ENCODE data around the gene TSC2.

TSC2 gene

GRCh38 chr16:2081201-2082084, 33.7 kb downstream of the TSC2 start:
- no peak for TF ChIP-seq REST (IDR thresholded peaks at IDR 0.05; ENCODE audit: low read depth)

- TF ChIP-seq RAD21 (IDR thresholded peaks at IDR 0.05; ENCODE audit: low read depth) = peak; percentile 36
- no peak for TF ChIP-seq YY1 (IDR thresholded peaks at IDR 0.05; ENCODE audit: low read depth)
These were observed 34.6 kb downstream of the TSC2 start for GRCh38 chr16:2082171-2082982.

- TF ChIP-seq RAD21 (IDR thresholded peaks at IDR 0.05; ENCODE audit: low read depth) = no peak
- TF ChIP-seq FOXM1 (IDR thresholded peaks at IDR 0.05; ENCODE audit: borderline replicate concordance, low read depth) = no peak
- no peak for TF ChIP-seq YY1 (IDR thresholded peaks at IDR 0.05; ENCODE audit: low read depth)
- no peak for TF ChIP-seq CEBPB (IDR thresholded peaks at IDR 0.05)
- TF ChIP-seq REST (IDR thresholded peaks at IDR 0.05; ENCODE audit: low read depth) = no peak
- TF ChIP-seq TAF1 (IDR thresholded peaks at IDR 0.05; ENCODE audit: low read depth) = no peak
- no peak for TF ChIP-seq ZBTB7A (IDR thresholded peaks at IDR 0.05; ENCODE audit: low read depth)
- TF ChIP-seq TEAD4 (IDR thresholded peaks at IDR 0.05) = no peak
- TF ChIP-seq EP300 (IDR thresholded peaks at IDR 0.05; ENCODE audit: borderline replicate concordance) = no peak
These were observed 35.2 kb downstream of the TSC2 start for GRCh38 chr16:2082983-2083364.

- no peak for TF ChIP-seq EP300 (IDR thresholded peaks at IDR 0.05; ENCODE audit: borderline replicate concordance)
- TF ChIP-seq ZBTB7A (IDR thresholded peaks at IDR 0.05; ENCODE audit: low read depth) = no peak
- TF ChIP-seq USF1 (IDR thresholded peaks at IDR 0.05) = no peak
- no peak for TF ChIP-seq TCF12 (IDR thresholded peaks at IDR 0.05; ENCODE audit: low read depth)
- no peak for TF ChIP-seq FOXM1 (IDR thresholded peaks at IDR 0.05; ENCODE audit: borderline replicate concordance, low read depth)
- TF ChIP-seq REST (IDR thresholded peaks at IDR 0.05; ENCODE audit: low read depth) = no peak
- TF ChIP-seq NFIC (IDR thresholded peaks at IDR 0.05) = no peak
- no peak for TF ChIP-seq CEBPB (IDR thresholded peaks at IDR 0.05)
- no peak for TF ChIP-seq YY1 (IDR thresholded peaks at IDR 0.05; ENCODE audit: low read depth)
- TF ChIP-seq CREB1 (IDR thresholded peaks at IDR 0.05; ENCODE audit: low read depth) = no peak
- no peak for TF ChIP-seq TEAD4 (IDR thresholded peaks at IDR 0.05)
- no peak for TF ChIP-seq RAD21 (IDR thresholded peaks at IDR 0.05; ENCODE audit: low read depth)
- no peak for TF ChIP-seq TAF1 (IDR thresholded peaks at IDR 0.05; ENCODE audit: low read depth)
- TF ChIP-seq EGR1 (IDR thresholded peaks at IDR 0.05) = no peak
- TF ChIP-seq MAX (IDR thresholded peaks at IDR 0.05) = no peak
These were observed 35.6 kb downstream of the TSC2 start for GRCh38 chr16:2083409-2083808.
